Liver (tissue), 9 donors: Measurements from ENCODE around the gene FGF14. TPM values are rescaled to one million over a fixed set of nuclear protein-coding genes. Genes with fewer than 3 reads are reported as not detected.

Experiments used
- DNase-seq: peaks from one replicate; pipeline ENCODE4 v3.0.0-alpha.2; 2017; ENCODE audit warnings: low spot score
- H3K27ac ChIP-seq, 2 donors: one replicate each; pipeline ENCODE4 v1.7.0; 2013; ENCODE audit warnings: inconsistent platforms in 2 of 2, low read length in 2 of 2, control low read depth in 1 of 2, low read depth in 1 of 2, mild to moderate bottlenecking in 1 of 2
- H3K27me3 ChIP-seq, 4 donors: one replicate each; pipeline versions ENCODE4 v1.6.1 to v1.7.0; 2013; ENCODE audit warnings: low read length in 3 of 4, inconsistent platforms in 1 of 4, mild to moderate bottlenecking in 1 of 4, moderate library complexity in 1 of 4; ENCODE audit not compliant: control insufficient read depth in 4 of 4, insufficient read depth in 4 of 4
- H3K36me3 ChIP-seq, 4 donors: one replicate each; pipeline versions ENCODE4 v1.6.1 to v1.7.0; 2013; ENCODE audit warnings: low read length in 3 of 4, mild to moderate bottlenecking in 3 of 4, low read depth in 1 of 4, moderate library complexity in 1 of 4; ENCODE audit not compliant: control insufficient read depth in 4 of 4, insufficient read depth in 3 of 4
- H3K4me1 ChIP-seq, 4 donors: one replicate each; pipeline versions ENCODE4 v1.6.1 to v1.7.0; 2013; ENCODE audit warnings: low read length in 3 of 4, mild to moderate bottlenecking in 3 of 4, moderate library complexity in 1 of 4; ENCODE audit not compliant: control insufficient read depth in 4 of 4, insufficient read depth in 4 of 4
- H3K4me3 ChIP-seq, 3 donors: one replicate each; pipeline versions ENCODE4 v1.6.1 to v1.7.0; 2013; ENCODE audit warnings: low read length in 3 of 3, control low read depth in 1 of 3, low read depth in 1 of 3, mild to moderate bottlenecking in 1 of 3
- H3K9ac ChIP-seq, 2 donors: one replicate each; pipeline ENCODE4 v1.7.0; 2013; ENCODE audit warnings: low read length in 2 of 2, mild to moderate bottlenecking in 2 of 2, moderate library complexity in 2 of 2, control low read depth in 1 of 2, low read depth in 1 of 2
- H3K9me3 ChIP-seq, 4 donors: one replicate each; pipeline versions ENCODE4 v1.6.1 to v1.7.0; 2013; ENCODE audit warnings: low read length in 3 of 4; ENCODE audit not compliant: control insufficient read depth in 4 of 4
- EGR1 ChIP-seq, 2 donors: IDR thresholded peaks; 2 replicates each; pipeline ENCODE4 v1.6.1; 2016 to 2018; ENCODE audit warnings: antibody characterized with exemption in 2 of 2, low read depth in 2 of 2
- FOXA1 ChIP-seq: IDR thresholded peaks from 2 replicates; pipeline ENCODE4 v1.6.1; 2016; ENCODE audit warnings: antibody characterized with exemption
- FOXA2 ChIP-seq: IDR thresholded peaks from 2 replicates; pipeline ENCODE4 v1.6.1; 2016; ENCODE audit warnings: antibody characterized with exemption
- GABPA ChIP-seq, 2 donors: IDR thresholded peaks in 1 of 2; conservative IDR thresholded peaks in 1 of 2; 2 replicates each; pipeline ENCODE4 v1.6.1; 2016; ENCODE audit warnings: antibody characterized with exemption in 2 of 2, mild to moderate bottlenecking in 1 of 2, moderate library complexity in 1 of 2
- HNF4A ChIP-seq, 2 donors: conservative IDR thresholded peaks; 2 replicates each; pipeline ENCODE4 v1.6.1; 2016; ENCODE audit warnings: antibody characterized with exemption in 2 of 2, mild to moderate bottlenecking in 2 of 2
- HNF4G ChIP-seq: IDR thresholded peaks from 2 replicates; pipeline ENCODE4 v1.6.1; 2016; ENCODE audit warnings: antibody characterized with exemption
- NR2F2 ChIP-seq: IDR thresholded peaks from 2 replicates; pipeline ENCODE4 v1.6.1; 2016; ENCODE audit warnings: antibody characterized with exemption
- RAD21 ChIP-seq, 2 donors: IDR thresholded peaks; 2 replicates each; pipeline ENCODE4 v1.6.1; 2016; ENCODE audit warnings: antibody characterized with exemption in 2 of 2, mild to moderate bottlenecking in 2 of 2
- SP1 ChIP-seq: IDR thresholded peaks from 2 replicates; pipeline ENCODE4 v1.6.1; 2018; ENCODE audit warnings: antibody characterized with exemption, mild to moderate bottlenecking
- TAF1 ChIP-seq: conservative IDR thresholded peaks from 2 replicates; pipeline ENCODE4 v1.6.1; 2016; ENCODE audit warnings: antibody characterized with exemption, mild to moderate bottlenecking
- YY1 ChIP-seq: IDR thresholded peaks from 2 replicates; pipeline ENCODE4 v1.6.1; 2016; ENCODE audit warnings: antibody characterized with exemption, mild to moderate bottlenecking
- WGBS: extraction: QIAGEN DNeasy Blood & Tissue Kit; methylation state at CpG from one replicate; pipeline ENCODE4 v1.1.7; 2013; 5-methylcytosine and 5-hydroxymethylcytosine counted together
- polyA plus RNA-seq, 2 donors: library from polyadenylated mRNA; stranded (reverse) in 1 of 2; unstranded in 1 of 2; fragments of 200-250 nt in 1 of 2; fragments of >200 nt in 1 of 2; fragmentation: Nextera tagmentation in 1 of 2; extraction: Ambion mirVana in 1 of 2; gene quantifications; one replicate each; pipeline versions ENCODE4 v1.2.1 to v1.2.3, GENCODE V29; 2013 to 2015
- total RNA-seq, 2 donors: library from RNA; depleted of rRNA; stranded (reverse); fragments of >200 nt; gene quantifications; one replicate each; pipeline ENCODE4 v1.2.3, GENCODE V29; 2014
- TF ChIP-seq, protein P1 (sequence below): fragments of 150-350 bp; IDR thresholded peaks from 2 replicates; pipeline ENCODE4 v1.5.1; 2017; ENCODE audit warnings: improper control_type of control experiment, low read depth, low read length; ENCODE audit not compliant: missing input control
- TF ChIP-seq, protein P2 (sequence below): IDR thresholded peaks from 2 replicates; pipeline ENCODE4 v1.6.1; 2016; ENCODE audit warnings: antibody characterized with exemption, mild to moderate bottlenecking
- TF ChIP-seq, protein P3 (sequence below): IDR thresholded peaks from 2 replicates; pipeline ENCODE4 v1.6.1; 2016; ENCODE audit warnings: antibody characterized with exemption
- TF ChIP-seq, protein P4 (sequence below): IDR thresholded peaks from 2 replicates; pipeline ENCODE4 v1.6.1; 2016; ENCODE audit warnings: antibody characterized with exemption
- TF ChIP-seq, protein P5 (sequence below): IDR thresholded peaks from 2 replicates; pipeline ENCODE4 v1.6.1; 2016; ENCODE audit warnings: antibody characterized with exemption
- donor health status: healthy.
- donor health status: healthy.
- donor health status: healthy.
- donor health status: healthy.
- donor health status: healthy.

The FGF14 gene
- total and polyA plus RNA-seq, 4 donors, result 0.05 to 3.3 (median 1.0) TPM

DNA sequence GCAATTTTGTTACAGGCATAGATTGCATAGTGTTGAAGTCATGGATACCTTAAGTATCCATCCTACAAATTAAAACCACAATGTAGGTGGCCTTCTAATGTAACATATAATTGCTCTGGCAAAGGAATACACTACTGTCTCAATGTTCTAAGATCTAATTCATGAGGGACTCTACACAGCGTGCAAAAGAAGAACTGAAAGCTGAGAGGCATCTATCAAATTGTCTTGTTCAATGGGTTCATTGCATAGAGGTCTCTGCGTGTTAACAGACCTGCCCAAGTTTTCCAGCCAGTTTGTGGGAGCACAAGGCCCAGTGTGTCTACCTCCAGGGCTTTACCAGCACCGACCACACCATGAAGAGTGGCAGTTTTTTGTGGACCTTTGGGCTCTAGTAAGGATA is 498.0 kb downstream of the FGF14 start:
- no peaks in the 10 kb centered on the region for H3K36me3 ChIP-seq
- no peaks in the 10 kb centered on the region for H3K9me3 ChIP-seq
- peaks cover 0 to 5% (median 0%) of the 10 kb centered on the region in 4 donors for H3K27me3 ChIP-seq
- no peaks in the 10 kb centered on the region for H3K4me1 ChIP-seq
- H3K4me3 ChIP-seq, result no peak overlapping the region
- H3K27ac ChIP-seq, result no peak overlapping the region
- no peak for TF ChIP-seq GABPA (IDR thresholded peaks at IDR 0.05 in 1 of 2, conservative IDR thresholded peaks at IDR 0.05 in 1 of 2)
- no peak overlapping the region for H3K9ac ChIP-seq
- WGBS, result 44% methylated on average over 3 of the region's 3 CpGs
- no peak for DNase-seq

DNA sequence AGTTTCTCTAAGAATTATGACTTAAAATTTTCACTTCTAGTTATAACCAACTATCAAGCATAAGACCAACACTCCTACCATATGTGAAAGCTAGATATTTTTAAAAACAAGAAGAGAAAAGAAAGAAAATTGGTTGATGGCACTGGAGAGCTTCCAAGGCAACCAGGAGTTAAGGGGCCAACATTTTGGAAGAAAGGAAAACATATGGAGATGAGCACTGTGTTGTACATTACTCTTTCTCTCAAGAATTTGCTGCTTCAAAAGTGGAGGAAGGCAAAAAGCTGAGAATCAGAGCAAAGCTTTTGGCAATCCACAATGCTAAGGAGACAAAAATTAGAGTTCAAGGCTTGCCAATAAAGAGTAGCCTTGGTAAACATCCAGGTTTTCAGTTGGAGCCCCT is 503.2 kb downstream of the FGF14 start:
- Histone ChIP-seq H3K4me3 (no peak overlapping the region), H3K36me3 (no peaks in the 10 kb centered on the region), H3K9me3 (no peaks in the 10 kb centered on the region), H3K4me1 (no peaks in the 10 kb centered on the region), H3K27me3 (peaks cover 0 to 3% (median 0%) of the 10 kb centered on the region in 4 donors), H3K9ac (no peak overlapping the region), H3K27ac (no peak overlapping the region)
- TF ChIP-seq, protein P1, sequence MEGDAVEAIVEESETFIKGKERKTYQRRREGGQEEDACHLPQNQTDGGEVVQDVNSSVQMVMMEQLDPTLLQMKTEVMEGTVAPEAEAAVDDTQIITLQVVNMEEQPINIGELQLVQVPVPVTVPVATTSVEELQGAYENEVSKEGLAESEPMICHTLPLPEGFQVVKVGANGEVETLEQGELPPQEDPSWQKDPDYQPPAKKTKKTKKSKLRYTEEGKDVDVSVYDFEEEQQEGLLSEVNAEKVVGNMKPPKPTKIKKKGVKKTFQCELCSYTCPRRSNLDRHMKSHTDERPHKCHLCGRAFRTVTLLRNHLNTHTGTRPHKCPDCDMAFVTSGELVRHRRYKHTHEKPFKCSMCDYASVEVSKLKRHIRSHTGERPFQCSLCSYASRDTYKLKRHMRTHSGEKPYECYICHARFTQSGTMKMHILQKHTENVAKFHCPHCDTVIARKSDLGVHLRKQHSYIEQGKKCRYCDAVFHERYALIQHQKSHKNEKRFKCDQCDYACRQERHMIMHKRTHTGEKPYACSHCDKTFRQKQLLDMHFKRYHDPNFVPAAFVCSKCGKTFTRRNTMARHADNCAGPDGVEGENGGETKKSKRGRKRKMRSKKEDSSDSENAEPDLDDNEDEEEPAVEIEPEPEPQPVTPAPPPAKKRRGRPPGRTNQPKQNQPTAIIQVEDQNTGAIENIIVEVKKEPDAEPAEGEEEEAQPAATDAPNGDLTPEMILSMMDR, result no peak
- TF ChIP-seq FOXA2 (no peak), TAF1 (no peak), FOXA1 (no peak), RAD21 (IDR thresholded peaks at IDR 0.05) (no peak), NR2F2 (no peak), SP1 (no peak), GABPA (IDR thresholded peaks at IDR 0.05 in 1 of 2, conservative IDR thresholded peaks at IDR 0.05 in 1 of 2) (no peak), HNF4G (no peak), YY1 (no peak), EGR1 (IDR thresholded peaks at IDR 0.05; ENCODE audit: low read depth in 2 of 2) (no peak), HNF4A (conservative IDR thresholded peaks at IDR 0.05) (no peak)
- TF ChIP-seq, protein P2, sequence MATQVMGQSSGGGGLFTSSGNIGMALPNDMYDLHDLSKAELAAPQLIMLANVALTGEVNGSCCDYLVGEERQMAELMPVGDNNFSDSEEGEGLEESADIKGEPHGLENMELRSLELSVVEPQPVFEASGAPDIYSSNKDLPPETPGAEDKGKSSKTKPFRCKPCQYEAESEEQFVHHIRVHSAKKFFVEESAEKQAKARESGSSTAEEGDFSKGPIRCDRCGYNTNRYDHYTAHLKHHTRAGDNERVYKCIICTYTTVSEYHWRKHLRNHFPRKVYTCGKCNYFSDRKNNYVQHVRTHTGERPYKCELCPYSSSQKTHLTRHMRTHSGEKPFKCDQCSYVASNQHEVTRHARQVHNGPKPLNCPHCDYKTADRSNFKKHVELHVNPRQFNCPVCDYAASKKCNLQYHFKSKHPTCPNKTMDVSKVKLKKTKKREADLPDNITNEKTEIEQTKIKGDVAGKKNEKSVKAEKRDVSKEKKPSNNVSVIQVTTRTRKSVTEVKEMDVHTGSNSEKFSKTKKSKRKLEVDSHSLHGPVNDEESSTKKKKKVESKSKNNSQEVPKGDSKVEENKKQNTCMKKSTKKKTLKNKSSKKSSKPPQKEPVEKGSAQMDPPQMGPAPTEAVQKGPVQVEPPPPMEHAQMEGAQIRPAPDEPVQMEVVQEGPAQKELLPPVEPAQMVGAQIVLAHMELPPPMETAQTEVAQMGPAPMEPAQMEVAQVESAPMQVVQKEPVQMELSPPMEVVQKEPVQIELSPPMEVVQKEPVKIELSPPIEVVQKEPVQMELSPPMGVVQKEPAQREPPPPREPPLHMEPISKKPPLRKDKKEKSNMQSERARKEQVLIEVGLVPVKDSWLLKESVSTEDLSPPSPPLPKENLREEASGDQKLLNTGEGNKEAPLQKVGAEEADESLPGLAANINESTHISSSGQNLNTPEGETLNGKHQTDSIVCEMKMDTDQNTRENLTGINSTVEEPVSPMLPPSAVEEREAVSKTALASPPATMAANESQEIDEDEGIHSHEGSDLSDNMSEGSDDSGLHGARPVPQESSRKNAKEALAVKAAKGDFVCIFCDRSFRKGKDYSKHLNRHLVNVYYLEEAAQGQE, result no peak
- TF ChIP-seq, protein P3, sequence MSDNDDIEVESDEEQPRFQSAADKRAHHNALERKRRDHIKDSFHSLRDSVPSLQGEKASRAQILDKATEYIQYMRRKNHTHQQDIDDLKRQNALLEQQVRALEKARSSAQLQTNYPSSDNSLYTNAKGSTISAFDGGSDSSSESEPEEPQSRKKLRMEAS, result no peak
- TF ChIP-seq, protein P4, sequence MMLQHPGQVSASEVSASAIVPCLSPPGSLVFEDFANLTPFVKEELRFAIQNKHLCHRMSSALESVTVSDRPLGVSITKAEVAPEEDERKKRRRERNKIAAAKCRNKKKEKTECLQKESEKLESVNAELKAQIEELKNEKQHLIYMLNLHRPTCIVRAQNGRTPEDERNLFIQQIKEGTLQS, result no peak
- TF ChIP-seq, protein P5, sequence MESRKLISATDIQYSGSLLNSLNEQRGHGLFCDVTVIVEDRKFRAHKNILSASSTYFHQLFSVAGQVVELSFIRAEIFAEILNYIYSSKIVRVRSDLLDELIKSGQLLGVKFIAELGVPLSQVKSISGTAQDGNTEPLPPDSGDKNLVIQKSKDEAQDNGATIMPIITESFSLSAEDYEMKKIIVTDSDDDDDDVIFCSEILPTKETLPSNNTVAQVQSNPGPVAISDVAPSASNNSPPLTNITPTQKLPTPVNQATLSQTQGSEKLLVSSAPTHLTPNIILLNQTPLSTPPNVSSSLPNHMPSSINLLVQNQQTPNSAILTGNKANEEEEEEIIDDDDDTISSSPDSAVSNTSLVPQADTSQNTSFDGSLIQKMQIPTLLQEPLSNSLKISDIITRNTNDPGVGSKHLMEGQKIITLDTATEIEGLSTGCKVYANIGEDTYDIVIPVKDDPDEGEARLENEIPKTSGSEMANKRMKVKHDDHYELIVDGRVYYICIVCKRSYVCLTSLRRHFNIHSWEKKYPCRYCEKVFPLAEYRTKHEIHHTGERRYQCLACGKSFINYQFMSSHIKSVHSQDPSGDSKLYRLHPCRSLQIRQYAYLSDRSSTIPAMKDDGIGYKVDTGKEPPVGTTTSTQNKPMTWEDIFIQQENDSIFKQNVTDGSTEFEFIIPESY, result no peak
- no peak for DNase-seq
